Naive thymus-derived CD8-positive, alpha-beta T cell (primary cell): Measurements from ENCODE around the gene PRUNE1. TPM values are rescaled to one million over a fixed set of nuclear protein-coding genes. Genes with fewer than 3 reads are reported as not detected.

ENCODE experiments used
- ATAC-seq, 2 donors: fragments of 150-1000 bp; cut with Tn5 transposase in 1 of 2; sonication (Bioruptor Pico), chemical (Tn5 transposase) in 1 of 2; 1 replicate in 1 of 2; 2 replicates in 1 of 2; pipeline ENCODE4 v1.10.0; 2021; ENCODE audit warnings: mild to moderate bottlenecking in 2 of 2, moderate library complexity in 2 of 2
- POLR2A ChIA-PET: fragments of 350-600 bp; sonication (Branson Sonifier 250); formaldehyde crosslinking; loops from one replicate; lab custom pipeline; 2021; ENCODE audit warnings: antibody characterized with exemption; lab: Charles Lee
- DNase-seq, 10 donors: peaks; one replicate each; pipeline versions ENCODE4 v3.0.0 to v3.0.0-alpha.2; 2020 to 2022
- H3K27ac Mint-ChIP-seq, 10 donors: one replicate each; pipeline ENCODE4 v1.8.0; 2020 to 2022; ENCODE audit warnings: mild to moderate bottlenecking in 10 of 10, mixed read lengths in 10 of 10, moderate library complexity in 4 of 10, inconsistent platforms in 1 of 10
- H3K27me3 Mint-ChIP-seq, 5 donors: one replicate each; pipeline ENCODE4 v1.8.0; 2021 to 2022; ENCODE audit warnings: mixed read lengths in 5 of 5
- H3K36me3 Mint-ChIP-seq, 3 donors: one replicate each; pipeline ENCODE4 v1.8.0; 2020 to 2022; ENCODE audit warnings: mixed read lengths in 3 of 3, mild to moderate bottlenecking in 2 of 3, inconsistent platforms in 1 of 3
- H3K4me1 Mint-ChIP-seq, 4 donors: one replicate each; pipeline ENCODE4 v1.8.0; 2021 to 2022; ENCODE audit warnings: mixed read lengths in 4 of 4
- H3K4me3 Mint-ChIP-seq, 10 donors: one replicate each; pipeline ENCODE4 v1.8.0; 2020 to 2022; ENCODE audit warnings: mild to moderate bottlenecking in 10 of 10, mixed read lengths in 10 of 10, moderate library complexity in 6 of 10, inconsistent platforms in 1 of 10
- H3K9me3 Mint-ChIP-seq, 9 donors: one replicate each; pipeline ENCODE4 v1.8.0; 2020 to 2022; ENCODE audit warnings: mixed read lengths in 9 of 9, mild to moderate bottlenecking in 3 of 9, inconsistent platforms in 1 of 9, moderate library complexity in 1 of 9
- polyA plus RNA-seq, 3 donors: library from polyadenylated mRNA; unstranded; fragments of 300-500 nt; fragmentation: Illumina TruSeq; gene quantifications; one replicate each; pipeline ENCODE4 v1.2.3, GENCODE V29; 2021
- total RNA-seq, 8 experiments: library from RNA in 2 of 8; stranded (reverse) in 2 of 8; gene quantifications; one replicate each; pipeline ENCODE4 v1.2.3 and lab custom pipeline; 2021 to 2026

Gene PRUNE1
- total and polyA plus RNA-seq, 5 experiments from 2014 or later = 35.7 to 55.1 (median 53.2) TPM

DNA sequence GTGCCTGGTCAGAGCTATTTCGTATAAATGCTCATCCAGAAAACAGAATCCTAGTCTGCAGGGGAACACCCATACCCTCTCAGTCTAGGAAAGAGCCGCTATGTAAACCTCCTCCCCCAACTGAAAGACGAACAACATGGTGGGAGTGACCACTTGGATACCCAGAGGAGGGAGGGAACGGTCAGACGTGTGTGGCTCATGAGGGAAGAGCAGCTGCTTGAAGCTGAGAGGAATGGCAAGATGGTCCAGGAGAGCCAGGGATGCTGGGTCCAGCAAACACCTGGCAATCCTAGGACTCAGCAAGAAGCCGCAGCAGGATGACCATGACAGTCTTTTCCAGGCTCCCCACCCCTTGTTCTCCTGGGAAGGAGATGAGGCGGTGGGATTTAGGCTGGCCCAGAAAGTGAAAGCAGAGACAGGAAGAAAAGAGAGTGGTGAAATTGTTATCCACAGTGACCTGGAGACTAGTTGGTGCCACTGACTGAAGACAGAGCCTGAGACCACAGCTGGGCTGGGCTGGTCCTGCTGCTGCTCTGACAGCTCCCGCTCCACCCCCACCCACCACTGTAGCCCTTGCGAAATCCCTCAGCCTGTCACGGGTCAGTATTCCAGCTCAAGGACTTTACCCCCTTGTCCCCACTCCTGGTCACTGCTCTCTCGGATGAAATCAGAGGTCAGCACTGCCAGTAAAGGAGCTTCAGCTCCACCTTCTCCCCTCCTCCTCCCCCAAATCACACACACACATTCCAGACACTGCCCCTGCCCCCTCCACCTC is 37.3 kb upstream of the PRUNE1 start:
- Mint-ChIP-seq H3K27ac (peak overlapping the region; percentile 71 to 95 (median 92)), H3K4me1 (peaks cover 22 to 58% (median 48%) of the 10 kb centered on the region in 4 donors), H3K36me3 (peaks cover 0 to 32% (median 7%) of the 10 kb centered on the region in 3 donors), H3K4me3 (peak overlapping the region in 8 of 10 donors; percentile 14 to 61 (median 44)), H3K9me3 (no peaks in the 10 kb centered on the region), H3K27me3 (no peaks in the 10 kb centered on the region)
- ATAC-seq (no peak), DNase-seq (no peak)
- POLR2A ChIA-PET = interaction anchor here (0.7 to 1.5 kb wide), 2 partner anchors 8 to 158 kb away, joined by 3 to 6 read pairs; no protein-coding TSS in a partner anchor

DNA sequence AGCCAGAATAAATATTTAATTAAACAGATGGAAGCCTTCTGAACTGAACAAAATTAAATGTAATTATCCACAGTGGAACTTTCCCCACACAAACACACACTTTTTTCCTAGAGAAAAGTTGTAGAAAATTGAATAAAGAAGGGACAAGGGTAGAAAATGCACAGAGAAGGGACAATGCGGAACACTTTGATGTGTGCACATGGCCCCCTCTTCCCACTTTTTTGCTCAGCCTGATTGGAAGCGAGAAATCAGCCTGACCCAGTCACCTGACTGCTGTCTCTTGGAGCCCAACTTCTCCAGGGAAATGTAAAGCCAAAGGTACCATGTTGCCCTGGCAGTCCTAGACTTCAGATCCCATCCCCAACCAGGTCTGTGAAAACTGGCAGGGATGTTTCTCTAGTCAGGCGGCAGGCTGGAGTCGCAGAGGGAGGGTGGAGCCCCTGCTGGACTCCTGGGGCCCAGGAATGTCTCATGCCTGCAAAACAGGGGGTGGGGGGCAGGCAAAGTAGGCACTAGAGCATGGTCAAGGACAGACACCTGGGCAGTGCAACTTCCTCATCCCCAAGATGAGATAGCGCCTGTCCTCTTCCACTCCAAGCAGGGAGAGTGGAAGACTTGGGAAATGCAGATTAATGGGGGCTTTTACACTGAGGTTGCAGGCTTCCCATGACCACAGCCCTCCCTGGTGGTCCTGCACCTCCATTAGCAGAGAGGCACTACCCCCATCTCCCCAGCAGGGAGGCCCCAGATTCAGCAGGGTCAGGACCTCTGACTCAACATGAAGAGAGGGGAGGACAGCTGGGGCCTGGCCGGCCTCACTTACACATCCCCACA is 36.4 kb upstream of the PRUNE1 start:
- POLR2A ChIA-PET = no interaction called here
- H3K4me1 Mint-ChIP-seq = peaks cover 25 to 66% (median 56%) of the 10 kb centered on the region in 4 donors
- ATAC-seq = no peak
- H3K27me3 Mint-ChIP-seq = no peaks in the 10 kb centered on the region
- H3K27ac Mint-ChIP-seq = peak overlapping the region; percentile 76 to 95 (median 92)
- H3K4me3 Mint-ChIP-seq = peak overlapping the region; percentile 82 to 93 (median 90)
- DNase-seq = no peak
- H3K9me3 Mint-ChIP-seq = no peaks in the 10 kb centered on the region
- peaks cover 0 to 24% (median 7%) of the 10 kb centered on the region in 3 donors for H3K36me3 Mint-ChIP-seq

DNA sequence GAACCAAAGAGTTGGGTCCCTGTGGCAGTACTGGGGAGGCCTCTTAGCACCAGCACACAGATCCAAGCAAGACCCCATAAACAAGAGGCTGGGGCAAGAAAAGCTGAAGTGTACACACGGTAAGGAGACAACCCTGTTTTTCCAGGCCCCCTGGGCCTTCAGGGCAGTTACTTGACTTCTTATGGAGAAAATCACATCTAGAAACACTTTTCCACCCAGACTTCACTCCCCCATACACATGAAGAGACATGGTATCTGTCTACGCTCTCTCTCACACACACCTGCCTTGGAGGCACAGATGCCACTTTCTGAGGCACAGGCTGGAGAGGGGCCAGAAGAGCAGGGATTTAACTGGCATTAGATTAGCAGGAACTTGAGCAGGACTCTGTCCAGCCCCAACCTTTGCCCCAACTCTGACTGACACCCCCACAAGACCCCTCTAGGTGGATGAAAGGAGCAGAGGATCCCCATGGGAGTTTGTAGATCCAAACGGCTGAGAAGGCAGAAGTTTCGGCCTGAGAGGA is 35.8 kb upstream of the PRUNE1 start:
- Mint-ChIP-seq H3K27ac (peak overlapping the region; percentile 76 to 95 (median 92)), H3K36me3 (peaks cover 0 to 17% (median 7%) of the 10 kb centered on the region in 3 donors), H3K9me3 (no peaks in the 10 kb centered on the region), H3K27me3 (no peaks in the 10 kb centered on the region), H3K4me1 (peaks cover 32 to 70% (median 63%) of the 10 kb centered on the region in 4 donors), H3K4me3 (peak overlapping the region; percentile 82 to 93 (median 90))
- DNase-seq (no peak), ATAC-seq (no peak)
- POLR2A ChIA-PET = no interaction called here

GRCh38 chr1:150973258-150973835 is 34.9 kb upstream of the PRUNE1 start:
- Mint-ChIP-seq H3K36me3 (peaks cover 0 to 8% (median 0%) of the 10 kb centered on the region in 3 donors), H3K27me3 (no peaks in the 10 kb centered on the region), H3K4me1 (peaks cover 33 to 73% (median 69%) of the 10 kb centered on the region in 4 donors), H3K27ac (peak overlapping the region; percentile 76 to 95 (median 93)), H3K4me3 (peak overlapping the region; percentile 82 to 93 (median 90)), H3K9me3 (no peaks in the 10 kb centered on the region)
- peak in 2 of 10 donors; percentile 17 to 66 for DNase-seq
- no peak for ATAC-seq
- POLR2A ChIA-PET = interaction anchor here (0.6 to 4.5 kb wide), 17 partner anchors 9 to 485 kb away, joined by 3 to 32 read pairs (median 5); partner anchors contain the start of genes GABPB2, MINDY1, SETDB1 and TNFAIP8L2

DNA sequence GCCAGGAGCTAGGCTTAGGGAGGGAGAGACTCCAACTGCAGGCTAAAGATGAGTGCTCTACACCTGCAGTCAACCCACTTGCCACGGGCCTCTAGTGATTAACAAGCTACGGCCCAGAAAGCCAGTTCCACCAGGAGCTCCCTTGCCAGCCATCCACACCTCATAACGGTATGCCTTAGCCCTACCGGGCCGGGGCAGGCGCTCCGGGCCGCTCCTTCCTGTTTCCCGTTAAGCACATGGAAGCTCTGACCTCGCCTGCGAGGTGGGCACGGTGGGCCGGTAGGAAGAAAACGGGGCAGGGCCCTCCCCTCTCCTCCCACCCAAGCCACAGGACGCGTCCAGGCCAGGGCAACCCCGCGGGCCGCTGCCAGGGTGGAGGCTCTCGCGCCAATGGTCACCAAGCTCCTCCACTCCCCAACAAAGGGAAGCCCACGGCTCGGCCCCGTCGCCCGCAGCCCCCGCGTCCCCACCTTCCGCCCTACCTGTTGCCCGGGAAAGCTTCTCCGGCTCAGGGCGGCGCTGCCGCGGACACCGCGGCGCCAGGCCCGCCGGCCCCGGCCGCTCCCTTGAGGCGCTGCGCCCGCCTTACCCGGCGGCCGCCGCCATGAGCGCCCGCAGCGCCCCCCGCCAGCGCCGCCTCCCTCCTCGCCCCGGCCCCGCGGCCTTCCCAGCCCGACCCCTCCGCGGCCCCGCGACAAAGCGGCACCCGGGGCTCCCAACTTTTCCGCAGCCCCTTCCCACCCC is 34.2 kb upstream of the PRUNE1 start:
- H3K4me3 Mint-ChIP-seq = peak overlapping the region; percentile 82 to 93 (median 90)
- H3K9me3 Mint-ChIP-seq = no peaks in the 10 kb centered on the region
- POLR2A ChIA-PET = interaction anchor here (0.5 to 4.5 kb wide), 23 partner anchors 9 to 750 kb away, joined by 3 to 32 read pairs (median 5); partner anchors contain the start of genes ENSA, GABPB2, MINDY1 and SETDB1
- H3K4me1 Mint-ChIP-seq = peaks cover 34 to 77% (median 74%) of the 10 kb centered on the region in 4 donors
- ATAC-seq (peak; percentile 43 to 55), DNase-seq (peak in 9 of 10 donors; percentile 5 to 49 (median 24))
- peak overlapping the region; percentile 76 to 95 (median 93) for H3K27ac Mint-ChIP-seq
- peaks cover 0 to 2% (median 0%) of the 10 kb centered on the region in 3 donors for H3K36me3 Mint-ChIP-seq
- no peaks in the 10 kb centered on the region for H3K27me3 Mint-ChIP-seq

- peak; percentile 65 to 88 (median 76) for DNase-seq
- Mint-ChIP-seq H3K27me3 (no peaks in the 10 kb centered on the region), H3K9me3 (no peaks in the 10 kb centered on the region), H3K27ac (peak within 1 kb of the TSS; percentile 92 to 95 (median 93)), H3K36me3 (no peaks in the 10 kb centered on the region), H3K4me1 (peaks cover 34 to 82% (median 78%) of the 10 kb centered on the region in 4 donors), H3K4me3 (peak within 1 kb of the TSS; percentile 82 to 93 (median 90))
- POLR2A ChIA-PET = interaction anchor here (0.5 to 4.5 kb wide), 17 partner anchors 8 to 613 kb away, joined by 3 to 32 read pairs (median 5); partner anchors contain the start of genes ENSA, MINDY1, SETDB1 and TNFAIP8L2
- ATAC-seq = peak; percentile 67 to 74
These were observed 33.4 kb upstream of the PRUNE1 start, which contains the start of gene CERS2 for GRCh38 chr1:150974580-150975478. Gene CERS2, minus strand, starts transcription at chr1:150974835. Its CDS starts 5,745 bp downstream, at chr1:150969090.

DNA sequence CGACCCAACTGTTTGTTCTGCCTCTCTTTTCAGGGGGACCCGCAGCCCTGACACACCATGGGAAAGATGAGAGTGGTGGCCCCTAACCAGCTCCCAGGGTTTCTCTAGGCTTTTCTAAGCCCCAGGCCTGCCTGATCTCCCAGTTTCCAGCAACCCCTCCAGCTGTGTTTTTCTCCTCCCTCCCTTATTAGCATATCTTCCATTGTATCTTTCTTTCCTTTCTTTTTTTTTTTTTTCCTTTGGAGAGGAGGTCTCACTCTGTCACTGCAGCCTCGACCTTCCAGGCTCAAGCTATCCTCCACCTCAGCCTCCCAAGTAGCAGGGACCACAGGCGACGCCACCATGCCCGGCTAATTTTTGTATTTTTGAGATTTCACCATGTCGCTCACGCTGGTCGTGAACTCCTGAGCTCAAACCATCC is 31.8 kb upstream of the PRUNE1 start:
- no peaks in the 10 kb centered on the region for H3K9me3 Mint-ChIP-seq
- no peaks in the 10 kb centered on the region for H3K27me3 Mint-ChIP-seq
- H3K4me3 Mint-ChIP-seq = peak overlapping the region; percentile 21 to 92 (median 79)
- peak overlapping the region; percentile 44 to 96 (median 91) for H3K27ac Mint-ChIP-seq
- H3K36me3 Mint-ChIP-seq = no peaks in the 10 kb centered on the region
- peaks cover 29 to 68% (median 63%) of the 10 kb centered on the region in 4 donors for H3K4me1 Mint-ChIP-seq
- no peak for DNase-seq
- POLR2A ChIA-PET = interaction anchor here (0.6 to 4.5 kb wide), 6 partner anchors 15 to 317 kb away, joined by 3 to 32 read pairs (median 4); partner anchors contain the start of genes MINDY1 and SETDB1
- no peak for ATAC-seq

DNA sequence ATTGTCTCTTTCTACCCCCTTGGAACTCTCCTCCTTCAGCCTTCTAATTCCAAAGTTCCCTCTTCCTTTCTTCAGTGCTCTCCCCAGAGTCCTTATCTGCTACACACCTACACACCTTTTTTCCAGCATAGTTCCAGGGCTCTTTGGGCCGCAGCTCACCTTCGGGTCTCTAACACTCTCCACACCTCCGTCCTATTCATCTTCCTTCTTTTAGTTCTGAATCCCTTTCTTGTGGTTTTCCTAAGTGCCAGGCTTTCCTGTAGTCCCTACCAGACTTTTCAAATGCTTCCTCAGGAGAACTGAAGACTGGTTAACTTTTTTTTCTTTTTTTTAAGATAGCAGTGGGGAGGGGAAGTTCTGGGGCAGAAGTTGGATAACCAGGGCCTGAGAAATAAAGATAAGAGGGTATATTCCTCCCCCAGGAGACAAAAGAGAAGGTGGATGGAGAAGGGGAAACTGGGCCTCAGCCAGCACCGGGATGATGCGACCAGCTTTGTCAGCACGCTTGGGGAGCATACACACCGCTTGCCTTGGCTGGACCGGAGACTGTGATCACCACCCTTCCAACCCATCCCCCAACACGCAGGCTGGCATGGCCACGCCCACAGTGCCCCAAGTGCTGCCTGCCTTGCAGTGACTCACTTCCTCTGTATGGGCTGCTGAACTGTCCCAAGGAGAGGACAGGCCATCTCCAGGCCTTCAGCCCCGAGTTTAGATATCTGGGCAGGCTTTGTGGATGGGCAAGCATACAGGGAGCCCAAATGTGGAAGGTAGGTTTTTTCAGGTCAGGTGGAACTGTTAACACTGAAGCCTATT is 31.2 kb upstream of the PRUNE1 start:
- no peaks in the 10 kb centered on the region for H3K36me3 Mint-ChIP-seq
- peak; percentile 38 to 86 (median 58) for DNase-seq
- H3K9me3 Mint-ChIP-seq = no peaks in the 10 kb centered on the region
- H3K4me3 Mint-ChIP-seq = peak overlapping the region; percentile 21 to 92 (median 79)
- peak; percentile 18 to 20 for ATAC-seq
- no peaks in the 10 kb centered on the region for H3K27me3 Mint-ChIP-seq
- H3K4me1 Mint-ChIP-seq = peaks cover 29 to 61% (median 57%) of the 10 kb centered on the region in 4 donors
- H3K27ac Mint-ChIP-seq = peak overlapping the region; percentile 73 to 96 (median 90)
- POLR2A ChIA-PET = interaction anchor here (0.8 to 4.5 kb wide), 6 partner anchors 16 to 317 kb away, joined by 3 to 32 read pairs (median 4); partner anchors contain the start of genes MINDY1 and SETDB1
